SK-N-MC (cell line): ENCODE measurements around the gene LIME1.

Experiments
- DNase-seq: peaks from one replicate; pipeline ENCODE4 v3.0.0-alpha.2; 2011; ENCODE audit warnings: low read depth, low spot score
- H3K27ac ChIP-seq: fragments of 200-600 bp; sonication (generic); 2 replicates; pipeline ENCODE4 v1.5.1; 2016; ENCODE audit warnings: mixed run types
- H3K36me3 ChIP-seq: fragments of 200-600 bp; sonication (generic); 2 replicates; pipeline ENCODE4 v1.6.1; 2017; ENCODE audit warnings: antibody characterized with exemption, low read length, mixed read lengths; ENCODE audit not compliant: insufficient read depth
- H3K4me3 ChIP-seq: fragments of 200-600 bp; sonication (generic); 2 replicates; pipeline ENCODE4 v1.5.1; 2016
- H3K9ac ChIP-seq: fragments of 200-600 bp; sonication (generic); 2 replicates; pipeline ENCODE4 v1.8.0; 2017; ENCODE audit warnings: mixed run types, mixed read lengths; ENCODE audit not compliant: insufficient read length
- H3K9me3 ChIP-seq: fragments of 200-600 bp; sonication (generic); 2 replicates; pipeline ENCODE4 v1.6.1; 2017; ENCODE audit warnings: low read depth, mild to moderate bottlenecking, antibody characterized with exemption, low read length, moderate library complexity, mixed read lengths
- EZH2 ChIP-seq: fragments of 200-600 bp; sonication (generic); IDR thresholded peaks from one replicate; pipeline ENCODE4 v1.6.1; 2017; ENCODE audit warnings: antibody characterized with exemption
- FOXP2 ChIP-seq: optimal IDR thresholded peaks from 2 replicates; pipeline ENCODE3; 2011; ENCODE audit warnings: mild to moderate bottlenecking, moderate library complexity; ENCODE audit not compliant: insufficient read depth; ENCODE audit errors: extremely low read length, control extremely low read depth
- POLR2AphosphoS5 ChIP-seq: IDR thresholded peaks from 2 replicates; pipeline ENCODE4 v1.6.1; 2012; ENCODE audit warnings: mild to moderate bottlenecking, low read depth, low read length, borderline replicate concordance

The LIME1 gene

DNA sequence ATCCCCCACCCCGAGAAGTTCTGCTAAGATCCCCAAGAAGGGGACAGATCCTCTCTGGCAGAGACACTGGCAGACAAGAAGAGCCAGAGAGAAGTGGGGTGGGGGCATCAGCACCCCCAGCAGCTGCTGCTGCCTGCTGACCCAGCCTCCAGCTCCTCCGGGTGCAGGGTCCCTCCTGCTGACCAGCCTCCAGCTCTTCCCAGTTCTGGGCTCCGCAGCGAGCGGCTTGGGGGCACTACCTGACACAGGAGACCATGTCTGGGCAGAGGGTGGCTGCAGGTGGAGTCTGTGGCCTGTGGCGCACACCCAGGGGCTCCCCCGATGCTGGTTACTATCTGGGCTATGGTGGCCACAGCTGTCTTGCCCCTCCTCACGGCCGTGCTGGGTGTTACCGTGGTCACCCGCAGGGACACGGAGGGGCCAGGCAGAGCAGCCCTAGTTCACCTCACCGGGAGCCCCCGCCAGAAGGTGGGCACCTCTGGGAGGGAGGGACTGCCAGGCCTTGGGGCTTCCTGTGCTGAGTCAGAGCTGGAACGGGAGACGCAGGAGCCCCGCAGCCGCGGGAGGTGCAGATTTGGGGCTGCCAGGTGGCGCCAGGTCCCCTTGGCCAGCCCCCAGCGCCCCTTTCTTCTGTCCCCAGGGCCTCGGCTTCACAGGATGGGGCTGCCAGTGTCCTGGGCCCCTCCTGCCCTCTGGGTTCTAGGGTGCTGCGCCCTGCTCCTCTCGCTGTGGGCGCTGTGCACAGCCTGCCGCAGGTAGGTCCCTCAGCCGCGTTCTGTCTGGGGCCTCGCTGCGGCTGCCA, 630 bp downstream of the LIME1 start:
- DNase-seq = no peak
- Histone ChIP-seq H3K4me3 (no peak overlapping the region), H3K9ac (no peak overlapping the region), H3K36me3 (peaks cover 3% of the 10 kb centered on the region; the same call in 1 of the 2 replicates), H3K27ac (no peak overlapping the region), H3K9me3 (no peaks in the 10 kb centered on the region)
- no peak for TF ChIP-seq POLR2AphosphoS5
- TF ChIP-seq EZH2 = no peak
- TF ChIP-seq FOXP2 = no peak

DNA sequence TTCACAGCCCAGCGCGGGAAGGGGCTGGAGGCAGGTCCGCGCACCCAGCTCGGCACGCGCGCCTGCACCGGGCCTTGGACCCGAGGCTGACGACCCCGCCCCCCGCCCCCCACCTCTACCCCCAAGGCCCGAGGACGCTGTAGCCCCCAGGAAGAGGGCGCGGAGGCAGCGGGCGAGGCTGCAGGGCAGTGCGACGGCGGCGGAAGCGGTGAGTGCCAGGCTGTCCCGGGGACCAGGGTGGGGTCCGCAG, 1.2 kb downstream of the LIME1 start:
- Histone ChIP-seq H3K9ac (no peak overlapping the region), H3K9me3 (no peaks in the 10 kb centered on the region), H3K27ac (no peak overlapping the region), H3K4me3 (no peak overlapping the region), H3K36me3 (peaks cover 3% of the 10 kb centered on the region; the same call in 1 of the 2 replicates)
- no peak for DNase-seq
- TF ChIP-seq POLR2AphosphoS5 = no peak
- TF ChIP-seq FOXP2 = no peak
- TF ChIP-seq EZH2 = no peak

- Histone ChIP-seq H3K4me3 (no peak overlapping the region), H3K27ac (no peak overlapping the region), H3K36me3 (peaks cover 3% of the 10 kb centered on the region; the same call in 1 of the 2 replicates), H3K9me3 (no peaks in the 10 kb centered on the region), H3K9ac (no peak overlapping the region)
- DNase-seq = no peak
- TF ChIP-seq EZH2 (no peak), POLR2AphosphoS5 (no peak), FOXP2 (no peak)
Measured at GRCh38 chr20:63737945-63738686, 1.7 kb downstream of the LIME1 start.

DNA sequence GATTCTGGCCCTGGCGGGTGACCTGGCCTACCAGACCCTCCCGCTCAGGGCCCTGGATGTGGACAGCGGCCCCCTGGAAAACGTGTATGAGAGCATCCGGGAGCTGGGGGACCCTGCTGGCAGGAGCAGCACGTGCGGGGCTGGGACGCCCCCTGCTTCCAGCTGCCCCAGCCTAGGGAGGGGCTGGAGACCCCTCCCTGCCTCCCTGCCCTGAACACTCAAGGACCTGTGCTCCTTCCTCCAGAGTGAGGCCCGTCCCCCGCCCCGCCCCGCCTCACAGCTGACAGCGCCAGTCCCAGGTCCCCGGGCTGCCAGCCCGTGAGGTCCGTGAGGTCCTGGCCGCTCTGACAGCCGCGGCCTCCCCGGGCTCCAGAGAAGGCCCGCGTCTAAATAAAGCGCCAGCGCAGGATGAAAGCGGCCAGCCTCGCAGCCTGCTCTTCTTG, 2.2 kb downstream of the LIME1 start:
- H3K4me3 ChIP-seq = no peak overlapping the region
- H3K27ac ChIP-seq = no peak overlapping the region
- no peaks in the 10 kb centered on the region for H3K9me3 ChIP-seq
- H3K9ac ChIP-seq = no peak overlapping the region
- DNase-seq = no peak
- H3K36me3 ChIP-seq = peaks cover 3% of the 10 kb centered on the region; the same call in 1 of the 2 replicates
- TF ChIP-seq EZH2 (no peak), POLR2AphosphoS5 (no peak), FOXP2 (no peak)

- Histone ChIP-seq H3K4me3 (peak within 1 kb of the TSS; percentile 82), H3K27ac (no peak within 1 kb of the TSS)
Measured at GRCh38 chr20:63739130-63740069, 2.9 kb downstream of the LIME1 start, which contains the start of gene SLC2A4RG. TSS of gene SLC2A4RG (plus strand) at chr20:63739776. CDS start at chr20:63739913, 137 bp downstream.

GRCh38 chr20:63740070-63740626, 3.7 kb downstream of the LIME1 start:
- Histone ChIP-seq H3K27ac (no peak overlapping the region), H3K36me3 (peaks cover 3% of the 10 kb centered on the region; the same call in 1 of the 2 replicates), H3K9ac (peak overlapping the region; percentile 55), H3K4me3 (peak overlapping the region; percentile 82), H3K9me3 (no peaks in the 10 kb centered on the region)
- DNase-seq = no peak
- TF ChIP-seq FOXP2 (no peak), EZH2 (no peak), POLR2AphosphoS5 (no peak)

More at GRCh38 chr20:63739130-63740069, 2.9 kb downstream of the LIME1 start, which contains the start of gene SLC2A4RG:
- H3K36me3 ChIP-seq = peaks cover 3% of the 10 kb centered on the region; the same call in 1 of the 2 replicates
- H3K9me3 ChIP-seq = no peaks in the 10 kb centered on the region
- DNase-seq = no peak
- peak within 1 kb of the TSS; percentile 55 for H3K9ac ChIP-seq
- no peak for TF ChIP-seq FOXP2

DNA sequence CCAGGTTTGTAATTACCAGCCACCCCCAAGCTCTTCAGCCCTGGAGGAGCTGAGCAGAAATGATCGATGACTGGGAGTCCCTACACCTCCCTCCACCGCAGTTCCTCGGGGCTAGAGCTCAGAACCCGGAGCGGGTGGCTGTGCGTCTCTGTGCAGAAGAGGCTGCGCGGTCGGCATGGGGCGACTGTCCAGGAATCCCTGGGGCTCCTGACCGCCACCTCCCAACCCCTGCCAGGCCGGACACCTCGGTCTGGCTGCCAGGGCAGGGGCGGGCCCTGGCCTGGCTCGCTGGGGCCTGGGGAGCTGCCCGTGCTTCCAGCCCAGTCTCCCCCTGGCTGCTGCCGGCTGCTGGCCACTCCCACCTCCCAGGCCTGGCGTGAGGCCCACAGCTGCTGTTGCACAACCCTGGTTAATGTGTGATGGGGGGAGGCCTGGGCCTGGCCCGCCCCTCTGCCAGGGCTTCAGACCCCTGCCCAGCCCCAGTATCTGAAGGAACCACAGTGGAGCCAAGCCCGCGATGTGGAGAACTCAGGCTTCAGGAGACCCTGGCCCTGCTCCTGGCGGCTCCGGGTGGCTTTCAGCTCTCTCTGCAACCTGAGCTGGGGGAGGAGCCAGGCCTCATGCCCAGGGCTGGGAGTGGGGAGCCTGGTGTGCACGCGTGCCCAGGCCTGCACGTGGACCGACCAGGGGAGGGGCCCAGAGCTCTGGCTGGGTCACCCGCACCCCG, 4.3 kb downstream of the LIME1 start:
- Histone ChIP-seq H3K9ac (peak overlapping the region; percentile 55), H3K36me3 (peaks cover 3% of the 10 kb centered on the region; the same call in 1 of the 2 replicates), H3K9me3 (no peaks in the 10 kb centered on the region), H3K27ac (no peak overlapping the region), H3K4me3 (peak overlapping the region; percentile 82)
- TF ChIP-seq FOXP2 (no peak), EZH2 (no peak), POLR2AphosphoS5 (no peak; the same call in 1 of the 2 replicates)
- no peak for DNase-seq
